OCI-M2 (cell line): ENCODE results near the gene LRRTM3.

ENCODE experiments used
- DNase-seq: peaks from one replicate; lab custom pipeline; 2025; ENCODE audit not compliant: unreplicated experiment; lab: John Stamatoyannopoulos, UW

The LRRTM3 gene

GRCh38 chr10:66931949-66932343 lies 6.1 kb downstream of the LRRTM3 start:
- no peak for DNase-seq

- no peak for DNase-seq
Measured at GRCh38 chr10:66934711-66935110, 8.9 kb downstream of the LRRTM3 start.

GRCh38 chr10:66940965-66941364 lies 15.1 kb downstream of the LRRTM3 start:
- no peak for DNase-seq

GRCh38 chr10:66941491-66941890 lies 15.7 kb downstream of the LRRTM3 start:
- DNase-seq, result no peak

GRCh38 chr10:66942407-66942806 lies 16.6 kb downstream of the LRRTM3 start:
- DNase-seq, result no peak

- DNase-seq, result no peak
Measured at GRCh38 chr10:66943590-66943989, 17.8 kb downstream of the LRRTM3 start.

- no peak for DNase-seq
Measured at GRCh38 chr10:66951896-66952295, 26.1 kb downstream of the LRRTM3 start.

- DNase-seq, result no peak
Measured at GRCh38 chr10:66958466-66958865, 32.6 kb downstream of the LRRTM3 start.

- no peak for DNase-seq
Measured at GRCh38 chr10:66964946-66965345, 39.1 kb downstream of the LRRTM3 start.

- no peak for DNase-seq
Measured at GRCh38 chr10:66980246-66980815, 54.5 kb downstream of the LRRTM3 start.

- DNase-seq, result no peak
Measured at GRCh38 chr10:66981361-66982052, 55.7 kb downstream of the LRRTM3 start.

- DNase-seq, result no peak
Measured at GRCh38 chr10:66982053-66982420, 56.2 kb downstream of the LRRTM3 start.

- no peak for DNase-seq
Measured at GRCh38 chr10:66982792-66983474, 57.1 kb downstream of the LRRTM3 start.

GRCh38 chr10:66983475-66983818 lies 57.6 kb downstream of the LRRTM3 start:
- no peak for DNase-seq

- no peak for DNase-seq
Measured at GRCh38 chr10:66990143-66990830, 64.5 kb downstream of the LRRTM3 start.

- DNase-seq, result no peak
Measured at GRCh38 chr10:66996996-66997395, 71.2 kb downstream of the LRRTM3 start.

GRCh38 chr10:66999762-67000545 lies 74.1 kb downstream of the LRRTM3 start:
- DNase-seq, result no peak

- no peak for DNase-seq
Measured at GRCh38 chr10:67004690-67005089, 78.9 kb downstream of the LRRTM3 start.

- no peak for DNase-seq
Measured at GRCh38 chr10:67005981-67006380, 80.1 kb downstream of the LRRTM3 start.

- no peak for DNase-seq
Measured at GRCh38 chr10:67011480-67011879, 85.6 kb downstream of the LRRTM3 start.

- no peak for DNase-seq
Measured at GRCh38 chr10:67011981-67012380, 86.1 kb downstream of the LRRTM3 start.
